ENCODE results near the gene PARD3B.

DNA sequence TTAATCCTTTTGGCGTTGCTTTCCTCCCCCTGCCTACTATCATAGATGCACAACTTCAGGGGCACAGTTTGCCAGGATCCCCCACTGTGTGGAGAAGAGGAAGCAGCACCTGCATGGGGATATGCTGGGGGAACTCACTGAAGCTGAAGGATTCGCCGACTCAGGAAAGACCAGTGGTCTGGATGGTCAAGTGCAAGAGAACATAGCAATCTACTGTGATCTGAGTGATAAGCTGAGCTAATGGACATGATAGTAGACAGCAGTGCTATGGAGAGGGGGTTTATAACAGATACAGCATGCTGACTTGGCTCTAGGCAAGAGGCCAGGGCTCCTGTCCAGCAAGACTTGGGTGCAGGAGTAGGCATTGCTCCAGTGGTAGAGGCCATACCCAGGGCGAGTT lies 1012.6 kb downstream of the PARD3B start:
- TF ChIP-seq, protein P1, sequence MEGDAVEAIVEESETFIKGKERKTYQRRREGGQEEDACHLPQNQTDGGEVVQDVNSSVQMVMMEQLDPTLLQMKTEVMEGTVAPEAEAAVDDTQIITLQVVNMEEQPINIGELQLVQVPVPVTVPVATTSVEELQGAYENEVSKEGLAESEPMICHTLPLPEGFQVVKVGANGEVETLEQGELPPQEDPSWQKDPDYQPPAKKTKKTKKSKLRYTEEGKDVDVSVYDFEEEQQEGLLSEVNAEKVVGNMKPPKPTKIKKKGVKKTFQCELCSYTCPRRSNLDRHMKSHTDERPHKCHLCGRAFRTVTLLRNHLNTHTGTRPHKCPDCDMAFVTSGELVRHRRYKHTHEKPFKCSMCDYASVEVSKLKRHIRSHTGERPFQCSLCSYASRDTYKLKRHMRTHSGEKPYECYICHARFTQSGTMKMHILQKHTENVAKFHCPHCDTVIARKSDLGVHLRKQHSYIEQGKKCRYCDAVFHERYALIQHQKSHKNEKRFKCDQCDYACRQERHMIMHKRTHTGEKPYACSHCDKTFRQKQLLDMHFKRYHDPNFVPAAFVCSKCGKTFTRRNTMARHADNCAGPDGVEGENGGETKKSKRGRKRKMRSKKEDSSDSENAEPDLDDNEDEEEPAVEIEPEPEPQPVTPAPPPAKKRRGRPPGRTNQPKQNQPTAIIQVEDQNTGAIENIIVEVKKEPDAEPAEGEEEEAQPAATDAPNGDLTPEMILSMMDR (IDR thresholded peaks at IDR 0.05; ENCODE audit: insufficient read depth, low read length, poor library complexity, severe bottlenecking), result no peak
- TF ChIP-seq EZH2phosphoT487 (conservative IDR thresholded peaks at IDR 0.05; ENCODE audit: low read length), result no peak

Measured in SU-DHL-6 (cell line).